NCI-H446 (cell line): Measurements from ENCODE around the gene BRIP1.

Source experiments
- DNase-seq, 2 experiments: peaks; one replicate each; lab custom pipeline; 2025; lab: John Stamatoyannopoulos, UW

Gene BRIP1

DNA sequence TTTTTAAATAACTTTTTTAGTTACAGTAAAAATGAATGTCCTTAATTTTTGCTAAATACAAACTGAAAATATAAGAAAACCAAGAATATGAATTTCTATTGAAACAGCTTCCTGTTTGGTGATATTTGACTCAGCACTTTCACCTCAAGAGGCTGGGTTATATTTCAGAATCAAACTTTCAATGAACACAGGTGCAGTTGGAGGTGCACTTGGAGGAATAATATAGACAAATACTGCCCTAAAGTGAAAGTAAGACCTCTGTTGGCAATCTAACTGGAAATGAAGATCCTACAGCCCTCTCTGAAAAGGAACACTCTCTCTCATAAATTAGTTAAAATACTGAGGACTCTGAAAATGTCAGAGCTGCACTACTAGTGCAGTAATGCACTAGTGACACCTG, 106.2 kb downstream of the BRIP1 start:
- DNase-seq, result no peak

DNA sequence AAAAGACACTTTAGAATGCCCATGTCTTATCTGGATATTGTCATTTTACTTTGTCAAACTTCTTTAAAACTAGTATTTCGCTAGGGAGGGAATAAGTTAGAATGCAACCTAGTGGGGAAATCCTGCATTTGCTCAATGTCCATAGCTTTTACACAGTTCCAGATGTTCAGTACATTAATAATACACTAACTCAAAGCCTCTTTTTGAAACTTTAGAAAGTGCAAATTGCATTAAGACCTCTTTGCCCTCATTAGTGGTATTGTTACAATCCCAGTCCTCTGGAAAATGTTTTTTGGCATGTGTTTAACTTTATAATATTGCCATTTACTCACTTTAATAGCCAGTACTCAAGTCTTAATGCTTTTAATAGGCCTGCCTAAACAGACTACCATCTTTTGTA, 106.8 kb downstream of the BRIP1 start:
- DNase-seq, result no peak

DNA sequence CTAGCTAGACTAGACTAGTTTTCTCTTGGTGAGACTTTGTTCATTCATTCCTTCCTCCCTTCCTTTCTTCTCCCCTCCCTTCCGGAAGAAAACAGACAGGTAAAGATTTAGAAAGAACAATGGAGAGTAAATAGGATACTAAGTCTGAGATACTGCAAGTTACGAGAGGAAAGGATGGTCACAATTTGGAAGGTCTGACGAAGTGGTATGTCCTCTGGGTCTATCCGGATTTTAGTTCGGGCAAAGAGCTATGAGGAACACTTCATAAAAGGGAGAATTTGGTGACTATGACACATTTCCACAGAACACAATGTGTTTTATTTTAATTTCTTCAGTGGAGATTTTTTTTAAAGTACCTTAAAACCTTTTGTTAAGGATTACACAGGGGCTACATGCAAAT, 107.7 kb downstream of the BRIP1 start:
- DNase-seq, result no peak

DNA sequence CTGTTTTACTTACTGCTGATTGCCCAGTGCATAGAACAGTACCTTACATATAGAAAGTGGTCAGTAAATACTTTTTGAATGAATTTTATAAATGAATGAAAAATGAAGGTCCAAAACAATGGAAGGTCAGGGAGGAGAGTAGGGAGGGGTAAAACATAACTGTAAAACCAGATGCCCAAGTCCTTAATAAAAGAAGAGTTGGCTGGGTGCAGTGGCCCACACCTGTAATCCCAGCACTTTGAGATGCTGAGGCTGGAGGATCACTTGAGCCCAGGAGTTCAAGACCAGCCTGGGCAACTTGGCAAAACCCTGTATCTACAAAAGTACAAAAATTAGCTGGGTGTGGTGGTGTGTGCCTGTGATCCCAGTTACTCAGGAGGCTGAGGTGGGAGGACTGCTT, 108.2 kb downstream of the BRIP1 start:
- DNase-seq, result no peak

DNA sequence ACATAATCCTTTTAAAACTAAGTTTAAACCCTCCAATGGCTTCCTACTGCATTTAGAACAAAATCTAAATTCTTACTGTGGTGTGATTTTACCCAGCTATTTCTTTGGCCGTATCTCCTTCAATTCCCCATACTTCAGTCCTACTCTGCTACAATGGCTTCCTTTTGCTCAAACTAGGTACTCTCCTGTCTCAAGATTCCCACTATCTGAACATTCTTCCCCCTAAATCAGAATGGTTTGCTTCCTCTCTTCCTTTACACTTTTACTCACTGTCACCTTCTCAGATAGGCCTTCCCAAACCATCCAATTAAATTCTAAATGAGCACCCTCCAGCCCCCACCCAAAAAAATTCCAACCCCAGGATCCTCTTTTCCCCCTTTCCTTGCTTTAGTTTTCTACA, 109.2 kb downstream of the BRIP1 start:
- no peak for DNase-seq

DNA sequence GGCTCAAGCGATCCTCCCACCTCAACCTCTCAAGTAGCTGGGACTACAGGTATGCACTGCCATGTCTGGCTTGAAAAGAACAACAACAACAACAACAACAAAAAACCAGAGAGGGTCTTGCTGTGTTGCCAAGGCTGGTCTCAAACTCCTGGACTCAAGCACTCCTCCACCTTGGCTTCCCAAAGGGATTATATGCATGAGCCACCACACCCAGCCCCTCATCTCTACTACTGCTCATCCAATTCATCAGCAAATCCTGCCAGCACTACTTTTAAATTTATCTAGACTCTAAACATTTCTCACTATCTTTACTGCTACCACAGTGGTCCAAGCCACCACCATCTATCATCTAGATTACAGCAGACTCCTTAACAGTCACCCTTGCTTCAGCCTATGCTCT, 109.6 kb downstream of the BRIP1 start:
- DNase-seq, result no peak

DNA sequence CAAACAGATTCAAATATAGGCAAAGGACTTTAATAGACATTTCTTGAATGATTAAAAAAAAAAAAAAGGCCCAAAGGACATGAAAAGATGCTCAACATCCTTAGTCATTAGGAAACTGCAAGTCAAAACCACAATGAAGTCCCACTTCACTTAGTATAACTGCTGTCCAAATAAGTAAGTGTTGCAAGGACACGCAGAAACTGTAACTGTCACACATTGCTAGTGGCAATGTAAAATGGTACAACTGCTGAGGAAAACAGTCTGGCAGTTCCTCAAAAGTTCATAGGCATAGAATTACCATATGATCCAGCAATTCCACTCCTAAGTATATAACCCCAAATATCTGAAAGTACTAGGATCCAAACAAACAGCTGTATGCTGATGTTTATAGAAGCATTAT, 112.7 kb downstream of the BRIP1 start:
- DNase-seq, result no peak

DNA sequence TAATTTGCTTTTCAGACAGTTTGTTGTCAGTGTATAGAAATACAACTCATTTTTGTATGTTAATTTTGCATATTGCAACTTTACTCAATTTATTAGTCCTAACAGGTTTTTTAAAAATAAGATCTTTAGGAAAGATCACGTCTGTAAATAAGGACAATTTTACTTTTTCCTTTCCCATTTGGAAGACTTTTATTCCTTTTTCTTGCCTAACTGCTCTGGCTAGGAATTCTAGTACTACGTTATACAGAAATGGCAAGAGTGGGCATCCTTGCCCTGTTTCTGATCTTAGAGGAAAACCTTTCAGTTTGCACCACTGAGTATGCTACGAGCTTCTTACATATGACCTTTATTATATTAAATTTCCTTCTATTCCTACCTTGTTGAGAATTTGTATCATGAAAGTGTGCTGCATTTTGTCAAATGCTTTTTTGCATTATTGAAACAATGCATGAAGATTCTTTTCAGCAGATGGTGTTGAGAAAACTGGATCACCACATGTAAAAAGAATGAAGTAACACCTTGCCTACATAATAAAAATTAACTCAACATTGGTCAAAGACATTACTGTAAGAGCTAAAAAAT, 113.4 kb downstream of the BRIP1 start:
- DNase-seq, result no peak

DNA sequence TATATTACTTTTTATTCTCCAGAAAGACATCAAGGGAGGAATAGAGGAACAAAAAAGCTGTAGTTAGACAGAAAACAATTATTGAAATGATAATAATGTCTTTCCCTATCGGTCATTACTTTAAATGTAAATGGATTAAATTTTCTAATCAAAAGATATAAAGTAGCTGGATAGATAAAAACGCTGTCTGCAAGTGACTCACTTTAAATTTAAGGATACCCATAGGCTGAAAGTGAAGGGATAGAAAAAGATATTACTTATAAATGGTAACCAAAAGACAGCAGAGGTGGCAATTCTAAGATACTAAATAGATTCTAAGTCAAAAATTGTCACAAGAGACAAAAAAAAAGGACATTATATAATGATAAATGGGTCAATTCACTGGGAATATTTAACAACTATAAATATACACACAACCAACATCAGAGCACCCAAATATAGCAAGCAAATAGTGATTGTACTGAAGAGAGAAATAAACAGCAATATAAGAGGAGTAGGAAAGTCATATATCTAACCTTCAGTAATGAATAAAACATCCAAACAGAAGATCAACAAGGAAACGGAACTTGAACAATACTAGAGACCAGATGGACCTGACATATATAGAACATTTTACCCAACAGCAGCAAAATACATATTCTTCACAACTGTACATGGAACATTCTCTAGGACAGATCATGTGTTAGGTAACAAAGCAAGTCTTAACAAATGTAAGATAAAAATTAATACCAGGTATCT, 116.9 kb downstream of the BRIP1 start:
- no peak for DNase-seq

DNA sequence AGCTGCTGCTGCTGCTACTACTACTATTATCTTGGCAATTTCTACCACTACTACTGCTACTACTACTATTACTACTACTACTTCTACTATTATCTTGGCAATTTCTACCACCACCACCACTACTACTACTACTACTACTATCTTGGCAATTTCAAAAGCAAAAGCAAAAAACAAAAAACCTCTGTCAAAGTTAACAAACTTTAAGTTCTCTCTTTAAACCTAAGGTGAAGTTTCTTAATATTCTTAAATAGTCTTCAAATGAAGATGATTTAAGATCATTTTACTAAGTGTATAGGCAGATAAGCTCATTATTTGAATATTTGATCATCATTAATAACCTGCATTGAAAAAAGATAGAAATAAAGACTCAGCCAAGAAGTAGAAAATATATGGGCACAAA, 118.5 kb downstream of the BRIP1 start:
- DNase-seq, result no peak

DNA sequence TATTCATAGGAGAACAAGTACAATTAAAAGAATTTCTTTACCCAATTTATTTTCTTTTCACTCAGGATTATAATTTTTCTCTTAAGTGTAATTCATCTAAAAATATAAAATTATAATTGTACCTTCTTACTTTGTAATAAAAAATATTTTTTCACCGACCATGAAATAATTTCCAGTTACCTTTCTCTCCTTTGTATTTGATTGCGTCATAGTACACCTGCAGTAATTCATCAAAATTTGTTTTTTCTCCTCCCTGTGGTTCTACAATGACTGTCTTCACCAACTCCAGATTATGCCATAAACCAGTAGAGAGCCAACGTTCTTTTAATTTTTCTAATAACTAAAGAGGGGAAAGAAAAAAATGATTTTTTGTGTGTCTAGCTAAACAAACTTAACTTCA, 119.1 kb downstream of the BRIP1 start:
- DNase-seq, result no peak

DNA sequence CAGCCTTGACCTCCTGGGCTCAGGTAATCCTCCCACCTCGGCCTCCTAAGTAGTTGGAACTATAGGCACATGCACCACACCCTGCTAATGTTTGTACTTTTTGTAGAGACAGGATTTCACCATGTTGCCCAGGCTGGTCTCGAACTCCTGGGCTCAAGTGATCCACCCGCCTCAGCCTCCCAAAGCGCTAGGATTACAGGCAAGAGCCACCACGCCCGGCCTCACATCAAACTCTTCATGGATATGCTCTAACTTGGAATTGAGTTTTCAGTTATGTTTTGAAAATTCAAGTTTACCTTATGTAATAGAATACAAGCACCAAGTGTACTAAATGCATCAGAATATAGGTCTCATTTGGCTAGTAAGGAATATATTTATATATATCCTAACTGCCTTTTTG, 119.6 kb downstream of the BRIP1 start:
- no peak for DNase-seq

DNA sequence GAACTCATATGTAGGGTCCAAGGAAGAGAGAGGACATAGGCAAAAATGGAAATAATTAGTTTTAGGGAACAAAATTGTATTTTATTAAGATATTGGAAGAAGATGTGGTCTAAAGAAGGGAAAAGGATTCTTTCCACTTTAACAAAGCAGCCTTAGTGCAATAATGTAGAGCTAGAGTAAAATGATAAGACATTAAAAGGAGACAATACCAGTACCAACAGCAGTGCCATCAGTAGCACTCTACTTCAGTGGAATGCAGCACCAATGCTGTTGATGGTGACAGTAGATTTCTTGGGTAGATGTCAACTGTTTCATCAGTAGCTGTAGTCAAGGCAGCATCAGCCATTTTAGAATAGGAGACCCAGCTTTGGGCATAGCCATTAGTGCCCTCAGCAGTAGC, 124.3 kb downstream of the BRIP1 start:
- DNase-seq, result no peak

DNA sequence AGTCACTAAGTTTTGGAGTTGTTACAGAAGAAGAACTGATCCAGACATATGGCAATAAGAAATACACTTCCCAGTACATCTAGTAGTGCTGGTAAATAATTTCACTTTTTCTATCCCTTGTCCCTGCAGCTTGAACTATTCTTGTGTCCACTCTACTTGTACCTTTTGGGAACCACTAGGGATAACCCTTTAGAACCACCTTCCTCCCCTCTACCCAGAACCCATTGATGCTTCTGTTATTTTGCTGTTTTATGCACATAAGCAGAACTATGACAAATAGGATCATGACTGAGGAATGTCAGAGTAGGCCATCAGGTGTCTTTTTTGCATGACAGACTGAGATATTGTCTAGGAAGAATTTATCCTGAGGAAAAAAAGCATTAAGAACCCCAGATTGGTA, 125.1 kb downstream of the BRIP1 start:
- DNase-seq, result no peak

DNA sequence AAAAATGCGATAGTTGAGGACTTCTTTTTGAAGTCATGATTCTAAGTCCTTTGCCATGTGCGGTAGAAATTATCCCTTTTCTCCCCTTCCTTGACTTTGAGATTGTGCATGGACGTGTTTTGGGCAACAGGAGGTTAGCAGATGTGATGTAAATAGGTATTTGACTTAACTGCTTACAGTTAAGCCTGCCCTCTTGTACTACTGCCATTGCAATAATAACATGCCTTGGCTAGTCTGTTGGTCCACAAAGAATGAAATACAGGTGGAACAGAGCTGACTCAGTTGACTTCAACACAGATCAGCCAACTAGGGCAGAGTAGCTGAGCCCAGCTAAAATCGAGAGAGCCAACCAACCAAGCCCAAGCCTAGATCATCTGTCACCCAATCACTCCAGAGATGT, 125.5 kb downstream of the BRIP1 start:
- DNase-seq, result no peak

DNA sequence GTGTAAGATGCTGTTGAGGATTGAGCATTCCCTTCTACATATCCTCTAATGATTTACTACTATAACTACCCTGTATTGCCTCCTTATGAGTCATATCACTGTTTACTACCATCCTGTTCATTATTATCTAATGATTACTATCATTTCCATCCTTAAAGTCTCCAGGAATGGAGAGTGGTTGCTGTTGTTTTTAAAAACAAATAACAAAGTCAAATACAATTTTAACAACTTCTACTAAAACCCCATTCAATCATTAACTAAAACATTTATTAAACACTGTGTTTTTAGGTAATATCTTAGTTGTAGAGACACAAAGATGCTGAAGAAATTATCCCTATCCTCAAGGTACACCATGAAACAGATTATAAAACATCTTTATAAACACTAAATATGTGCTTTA, 126.9 kb downstream of the BRIP1 start:
- no peak for DNase-seq

DNA sequence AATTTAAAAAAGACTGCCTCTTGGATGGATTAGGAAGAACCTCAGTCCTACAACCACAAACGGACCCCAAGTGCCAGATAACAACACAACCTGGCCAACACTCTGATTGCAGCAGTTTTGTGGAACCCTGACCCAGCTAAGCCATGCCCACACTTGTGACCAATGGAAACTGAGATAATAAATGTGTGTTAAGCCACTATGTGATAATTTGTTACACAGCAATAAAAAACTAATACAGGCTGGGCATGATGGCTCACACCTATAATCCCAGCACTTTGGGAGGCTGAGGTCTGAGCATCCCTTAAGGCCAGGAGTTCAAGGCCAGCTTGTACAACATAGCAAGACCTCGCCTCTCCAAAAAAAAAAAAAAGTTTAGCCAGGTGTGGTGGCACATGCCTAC, 127.5 kb downstream of the BRIP1 start:
- no peak for DNase-seq

DNA sequence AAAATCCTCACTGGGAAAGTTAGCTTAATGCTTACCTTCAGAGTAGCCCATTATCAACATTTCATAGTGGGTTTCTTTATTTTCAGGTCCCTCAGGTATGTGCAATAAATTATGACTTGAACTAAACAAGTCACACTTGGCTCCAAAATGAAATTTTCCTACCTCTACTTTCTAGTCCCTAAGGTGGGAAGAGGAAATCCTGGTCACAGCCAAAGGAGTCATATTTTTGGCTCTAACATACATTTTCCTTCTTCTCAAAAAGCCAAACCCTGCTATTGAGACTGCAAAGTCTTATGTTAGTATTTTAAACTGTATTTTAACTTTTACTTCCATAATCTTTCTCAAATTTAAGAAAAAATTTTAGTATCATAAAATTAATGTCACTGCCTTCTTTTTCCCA, 128.9 kb downstream of the BRIP1 start:
- no peak for DNase-seq

DNA sequence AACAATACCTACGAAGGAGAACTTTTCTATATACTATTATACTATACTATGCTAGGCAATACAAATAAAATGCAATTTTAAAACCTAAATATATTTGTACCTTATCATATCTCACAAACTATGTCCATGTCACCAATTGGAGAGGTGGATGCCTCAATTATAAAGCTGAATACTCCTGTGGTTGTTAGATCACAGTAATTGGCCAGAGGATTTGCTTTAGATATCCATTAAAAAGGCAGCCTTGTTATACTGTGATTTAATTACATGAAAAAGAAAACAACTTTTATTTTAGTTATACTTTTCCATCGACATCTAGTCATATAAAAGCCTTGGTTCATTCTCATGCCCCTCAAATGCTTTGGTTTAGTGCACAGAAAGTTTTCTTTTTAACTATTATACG, 129.3 kb downstream of the BRIP1 start:
- DNase-seq, result no peak

DNA sequence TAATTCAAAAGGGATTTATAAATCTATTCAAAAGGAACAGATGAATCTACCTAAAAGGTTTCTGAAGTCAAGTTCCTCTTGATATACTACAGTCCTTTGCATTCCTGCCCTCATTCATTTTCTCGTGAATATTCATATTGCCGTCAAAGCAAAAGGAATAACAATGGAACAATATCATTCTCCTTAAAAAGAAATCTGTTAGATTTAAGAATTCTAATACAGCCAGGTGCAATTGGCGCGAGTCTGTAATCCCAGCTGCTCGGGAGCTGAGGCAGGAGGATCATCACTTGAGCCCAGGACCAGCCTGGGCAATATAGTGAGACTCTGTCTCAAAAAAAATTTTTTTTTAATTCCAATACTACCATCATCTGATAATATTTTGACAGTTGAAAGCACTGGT, 130.3 kb downstream of the BRIP1 start:
- DNase-seq, result no peak

DNA sequence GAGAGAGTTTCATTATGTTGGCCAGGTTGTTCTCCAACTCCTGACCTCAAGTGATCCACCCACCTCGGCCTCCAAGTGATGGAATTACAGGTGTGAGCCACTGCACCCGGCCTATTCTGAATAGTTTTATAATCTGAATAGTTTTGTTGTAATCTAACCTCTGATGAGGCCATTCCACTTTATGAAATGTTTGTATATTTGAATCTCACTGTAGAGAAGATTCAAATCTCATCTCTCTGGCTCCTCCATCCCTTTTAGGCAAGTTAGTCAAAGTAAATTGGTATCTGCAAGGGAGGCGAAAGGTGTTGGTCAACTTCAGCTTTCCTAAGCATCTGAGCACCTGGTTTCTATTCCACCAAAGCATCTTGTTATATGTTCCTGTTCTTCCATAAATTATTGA, 131.2 kb downstream of the BRIP1 start:
- DNase-seq, result no peak

DNA sequence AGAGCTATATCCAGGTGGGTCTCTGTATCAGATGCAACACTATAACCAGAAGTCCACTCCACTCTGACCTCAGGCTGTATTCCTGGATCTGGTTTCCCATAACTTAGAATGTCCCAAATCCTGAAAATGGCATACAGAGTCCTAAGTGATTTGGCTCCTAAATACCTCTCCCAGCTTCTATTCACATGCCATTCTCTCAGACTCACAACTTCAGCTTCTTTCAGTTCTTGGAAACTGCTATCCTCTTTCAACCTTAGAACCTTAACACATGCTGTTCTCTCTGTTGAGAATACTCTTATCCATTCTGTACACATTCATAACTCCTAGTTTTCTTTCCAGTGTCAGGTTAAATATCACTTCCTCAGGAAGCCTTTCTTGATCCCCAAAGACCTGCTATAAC, 132.0 kb downstream of the BRIP1 start:
- no peak for DNase-seq

DNA sequence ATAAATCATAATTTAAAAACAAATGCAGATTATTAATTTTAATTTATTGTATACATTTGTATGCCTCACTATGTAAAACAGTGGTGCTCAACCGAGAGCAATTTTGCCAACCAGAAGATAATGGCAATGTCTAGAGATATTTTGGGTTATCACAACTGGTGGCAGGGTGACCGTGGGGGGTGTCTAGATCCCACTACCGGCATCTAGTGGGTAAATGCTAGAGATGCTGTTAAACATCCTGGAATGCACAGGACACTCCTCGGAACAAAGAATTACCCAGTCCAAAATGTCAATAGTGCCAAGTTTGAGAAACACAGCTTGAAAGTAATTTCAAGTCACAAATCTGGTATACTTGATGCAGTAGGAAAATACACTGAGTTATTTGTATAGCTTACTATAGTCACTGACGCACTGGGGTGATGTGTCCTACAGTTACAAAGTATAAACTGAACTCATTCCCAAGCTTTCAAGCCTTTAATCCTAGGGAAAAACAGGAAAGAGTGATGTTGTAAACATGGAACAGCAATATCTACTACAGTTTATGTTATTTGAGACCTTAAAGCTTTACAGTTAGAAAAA, 133.5 kb downstream of the BRIP1 start:
- no peak for DNase-seq

DNA sequence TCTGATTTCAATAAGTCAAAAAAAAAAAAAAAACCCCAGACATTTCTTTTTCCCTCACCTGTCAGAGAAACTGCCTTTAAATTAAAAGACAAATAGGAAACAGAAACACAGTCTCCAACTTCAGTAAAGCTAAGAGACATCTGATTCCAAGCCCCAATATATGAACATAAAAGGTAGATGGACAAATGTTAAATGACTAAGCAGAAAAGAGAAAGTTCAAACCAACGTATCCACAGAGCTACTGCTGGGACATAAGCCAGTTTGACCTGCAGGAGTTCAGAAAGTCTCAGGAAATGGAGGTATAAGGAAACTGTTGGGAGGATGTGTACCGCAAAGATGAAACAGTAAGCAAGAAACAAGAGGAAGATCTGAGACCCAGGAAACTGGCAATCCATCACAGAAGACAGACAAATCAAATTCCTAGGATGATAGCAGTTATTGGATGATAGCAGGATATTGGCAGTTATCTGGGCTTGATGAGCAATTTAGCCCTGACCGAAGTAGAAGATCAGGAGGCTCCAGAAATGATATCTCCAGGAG, 135.0 kb downstream of the BRIP1 start:
- DNase-seq, result no peak
